NCI-H1417 (cell line): Measurements from ENCODE around the gene CDCA3.
"Not testable (repeated sequence)": the region's sequence is repeated elsewhere in the genome, so short reads cannot be mapped to it uniquely, and the experiment has no call there.

Experiments
- DNase-seq, 3 experiments: peaks; one replicate each; lab custom pipeline; 2025; lab: John Stamatoyannopoulos, UW

Gene CDCA3

DNA sequence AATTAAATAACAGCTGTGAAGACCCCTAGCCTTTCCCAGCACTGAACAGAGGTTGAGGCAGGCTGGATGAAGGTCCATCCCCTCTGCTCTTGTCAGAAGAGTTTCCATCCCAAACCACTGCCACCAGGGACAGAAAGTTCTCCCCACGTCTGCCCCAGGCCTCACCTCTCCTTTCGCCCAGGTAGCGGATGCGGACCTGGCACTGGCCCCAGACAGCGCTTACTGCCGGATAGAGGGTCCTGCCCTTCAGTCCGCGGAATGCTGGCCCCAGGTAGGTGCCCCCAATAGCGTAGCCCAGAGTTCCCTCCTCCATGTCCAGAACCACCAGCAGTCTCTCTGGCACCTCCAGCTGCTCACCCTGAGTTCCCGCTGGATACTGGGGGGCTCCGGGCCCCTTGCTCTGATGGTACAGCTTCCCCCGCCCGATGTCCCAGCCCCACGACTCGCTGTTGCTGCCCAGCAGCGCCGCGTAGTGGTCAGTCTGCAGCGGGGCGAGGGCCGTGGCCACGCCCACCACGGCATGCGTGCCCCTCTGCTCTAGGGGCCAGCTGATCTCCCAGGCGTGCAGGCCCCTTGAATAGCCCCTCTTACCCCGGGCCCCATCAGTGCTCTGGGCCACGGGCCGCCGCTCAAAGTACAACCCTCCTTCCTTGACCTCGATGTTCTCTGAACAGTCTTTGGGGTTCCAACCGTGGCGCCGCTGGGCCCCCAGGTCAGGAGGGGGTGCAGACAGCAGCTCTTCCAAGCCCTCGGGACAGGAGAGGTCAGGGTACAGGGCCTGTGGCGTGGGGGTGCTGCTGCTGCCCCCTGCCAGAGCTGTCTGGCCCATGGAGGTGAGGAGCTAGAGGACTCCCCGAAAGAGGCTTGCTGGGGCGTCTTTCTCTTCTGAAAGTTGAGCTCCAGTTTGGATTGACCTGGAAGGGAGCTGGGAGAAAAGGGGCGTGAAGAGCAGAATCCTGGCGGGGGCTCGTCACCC, 21.3 kb upstream of the CDCA3 start:
- DNase-seq, result peak; percentile 76 to 82 (median 80)

DNA sequence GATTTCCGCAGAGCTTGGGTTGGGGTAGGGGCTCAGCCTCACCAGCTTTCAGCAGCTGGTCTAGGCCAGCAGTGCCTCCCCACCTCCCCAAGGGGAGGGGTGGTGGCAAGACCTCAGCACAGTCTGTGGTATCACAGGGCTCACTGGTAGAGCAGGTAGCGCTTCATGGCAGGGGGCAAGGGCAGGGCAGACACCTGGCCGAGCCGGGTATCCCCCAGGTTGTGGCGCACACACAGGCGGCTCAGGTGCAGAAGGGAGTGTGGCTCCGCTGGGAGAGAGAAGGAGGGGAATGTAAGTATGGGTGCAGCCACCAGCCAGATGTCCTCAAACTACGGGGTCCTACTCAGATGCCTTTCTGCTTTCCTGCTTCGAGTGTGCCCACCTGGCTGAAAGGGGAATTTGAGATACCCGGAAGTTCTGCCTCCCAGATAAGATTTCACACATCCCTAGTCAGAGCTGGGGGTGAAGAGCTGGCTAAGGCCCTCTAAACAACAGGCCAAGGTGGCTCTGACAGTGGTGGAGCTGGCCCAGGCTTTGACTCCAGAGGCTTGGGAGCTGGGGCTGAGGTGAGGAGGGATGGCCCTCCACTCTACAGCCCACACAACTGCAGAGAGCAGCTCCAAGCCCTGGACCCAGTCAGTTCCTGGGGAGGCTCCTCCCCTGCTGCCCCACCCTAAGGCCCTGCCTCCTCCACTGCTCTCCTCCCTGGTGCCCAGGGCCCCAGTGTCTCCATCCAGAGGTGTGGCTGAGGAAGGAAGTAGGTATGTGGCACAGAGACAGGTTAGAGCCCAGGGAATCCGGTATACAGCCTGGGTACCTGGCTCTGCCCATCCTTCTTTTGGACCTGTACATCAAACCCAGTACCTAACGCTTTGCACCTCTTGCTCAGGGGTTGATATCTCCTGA, 20.2 kb upstream of the CDCA3 start:
- DNase-seq, result peak; percentile 13 to 39 (median 18)

DNA sequence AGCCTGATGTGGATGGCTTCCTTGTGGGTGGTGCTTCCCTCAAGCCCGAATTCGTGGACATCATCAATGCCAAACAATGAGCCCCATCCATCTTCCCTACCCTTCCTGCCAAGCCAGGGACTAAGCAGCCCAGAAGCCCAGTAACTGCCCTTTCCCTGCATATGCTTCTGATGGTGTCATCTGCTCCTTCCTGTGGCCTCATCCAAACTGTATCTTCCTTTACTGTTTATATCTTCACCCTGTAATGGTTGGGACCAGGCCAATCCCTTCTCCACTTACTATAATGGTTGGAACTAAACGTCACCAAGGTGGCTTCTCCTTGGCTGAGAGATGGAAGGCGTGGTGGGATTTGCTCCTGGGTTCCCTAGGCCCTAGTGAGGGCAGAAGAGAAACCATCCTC, 19.2 kb upstream of the CDCA3 start:
- peak in 1 of 3 experiments; percentile 15 for DNase-seq

DNA sequence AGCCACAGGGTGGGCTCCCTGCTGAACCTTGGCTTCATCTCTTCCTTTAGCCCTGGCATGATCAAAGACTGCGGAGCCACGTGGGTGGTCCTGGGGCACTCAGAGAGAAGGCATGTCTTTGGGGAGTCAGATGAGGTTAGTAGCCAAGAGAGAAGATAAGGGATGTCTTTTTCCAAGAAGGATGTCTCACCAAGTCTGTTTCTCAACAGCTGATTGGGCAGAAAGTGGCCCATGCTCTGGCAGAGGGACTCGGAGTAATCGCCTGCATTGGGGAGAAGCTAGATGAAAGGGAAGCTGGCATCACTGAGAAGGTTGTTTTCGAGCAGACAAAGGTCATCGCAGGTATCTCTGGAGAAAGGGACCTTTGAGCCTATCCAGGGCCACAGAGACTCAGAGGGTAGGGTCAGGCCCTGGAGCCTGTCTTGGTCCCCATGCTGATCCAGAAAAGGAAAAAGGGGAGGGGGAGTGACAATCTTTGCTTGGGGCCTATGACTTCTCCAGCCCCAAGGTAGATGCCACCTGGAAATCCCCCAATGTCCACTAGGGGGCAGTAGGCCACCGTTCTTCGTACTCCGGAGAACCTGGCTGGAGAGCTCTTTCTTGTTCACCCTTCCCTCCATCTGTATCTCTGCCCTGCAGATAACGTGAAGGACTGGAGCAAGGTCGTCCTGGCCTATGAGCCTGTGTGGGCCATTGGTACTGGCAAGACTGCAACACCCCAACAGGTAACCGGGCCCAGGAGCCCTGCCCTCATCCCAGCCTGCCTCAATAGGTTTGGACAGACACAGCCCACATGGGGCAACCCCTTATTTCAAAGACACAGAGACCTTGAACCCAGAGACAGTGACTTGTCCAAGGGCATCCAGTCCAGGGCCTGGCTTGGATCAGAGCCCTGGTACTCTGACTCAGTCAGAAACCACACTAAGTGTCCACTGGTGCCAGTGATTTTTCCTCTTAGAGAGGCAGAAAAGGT, 18.2 kb upstream of the CDCA3 start:
- DNase-seq, result peak; percentile 80 to 90 (median 88)

DNA sequence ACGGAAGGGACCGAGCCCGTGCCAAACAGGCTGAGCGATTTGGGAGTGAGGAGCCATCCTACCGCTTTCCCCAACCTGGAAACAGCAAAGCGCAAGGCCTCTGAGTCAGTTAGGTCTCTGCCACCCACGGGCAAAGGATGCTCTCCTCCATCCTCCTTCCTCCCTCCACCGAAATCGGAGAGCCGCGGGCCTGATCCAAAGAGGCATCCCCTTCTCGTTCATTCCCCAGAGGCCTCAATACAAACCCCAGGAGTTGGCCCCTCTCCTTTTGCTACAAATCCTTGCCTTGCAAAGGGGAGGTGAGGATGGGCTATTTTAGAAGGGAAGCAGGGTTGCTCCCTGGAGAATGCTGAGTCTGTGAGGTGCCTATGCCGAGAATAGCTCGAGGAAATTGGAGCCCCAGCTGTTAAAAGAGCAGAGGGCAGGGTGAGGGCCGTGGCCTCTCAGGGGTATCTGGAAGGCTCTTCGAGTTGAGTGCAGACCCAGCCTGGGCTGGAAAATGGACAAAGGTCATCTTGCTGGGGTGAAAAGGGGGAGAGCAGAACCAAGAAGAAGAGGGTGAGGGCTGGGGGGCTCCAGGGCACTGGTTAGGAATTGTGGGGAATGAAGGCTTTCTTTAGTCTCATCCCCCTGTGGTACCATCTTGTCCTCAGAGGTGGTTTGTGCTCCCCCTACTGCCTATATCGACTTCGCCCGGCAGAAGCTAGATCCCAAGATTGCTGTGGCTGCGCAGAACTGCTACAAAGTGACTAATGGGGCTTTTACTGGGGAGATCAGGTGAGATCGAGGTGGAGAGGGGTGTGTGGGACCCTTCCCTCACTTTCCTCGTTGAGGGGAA, 17.3 kb upstream of the CDCA3 start:
- DNase-seq, result peak in 1 of 3 experiments; percentile 38

DNA sequence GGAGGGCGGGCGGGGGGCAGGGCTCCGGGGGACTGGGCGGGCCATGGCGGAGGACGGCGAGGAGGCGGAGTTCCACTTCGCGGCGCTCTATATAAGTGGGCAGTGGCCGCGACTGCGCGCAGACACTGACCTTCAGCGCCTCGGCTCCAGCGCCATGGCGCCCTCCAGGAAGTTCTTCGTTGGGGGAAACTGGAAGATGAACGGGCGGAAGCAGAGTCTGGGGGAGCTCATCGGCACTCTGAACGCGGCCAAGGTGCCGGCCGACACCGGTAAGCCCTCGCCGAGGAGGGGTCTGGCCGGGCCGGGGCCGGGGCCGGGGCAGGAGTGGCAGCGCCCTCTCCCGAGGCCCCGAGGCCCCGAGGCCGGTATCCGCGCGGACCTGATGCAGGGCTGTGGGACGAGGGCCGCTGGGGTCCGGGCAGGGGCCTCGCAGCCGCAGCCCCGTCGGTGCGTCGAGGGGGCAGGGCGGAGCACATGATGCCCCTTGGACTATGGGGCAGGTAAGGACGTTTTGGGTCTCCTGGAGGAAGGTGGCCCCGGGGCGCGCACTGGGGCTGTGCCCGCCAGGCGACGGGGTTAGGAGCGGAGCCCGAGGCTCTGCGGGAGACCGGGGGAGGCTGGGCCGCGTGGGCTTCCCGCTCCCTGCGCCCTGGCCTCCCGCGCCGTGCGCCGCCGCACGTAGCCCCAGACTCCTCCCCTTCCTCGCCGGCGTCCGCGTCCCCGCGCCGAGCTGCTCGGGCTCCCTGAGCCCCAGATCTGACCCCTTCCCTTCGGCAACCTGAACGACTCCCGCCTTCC, 16.5 kb upstream of the CDCA3 start, which contains the start of gene TPI1:
Gene TPI1, plus strand, starts transcription at position 119 of the 798 bp plus-strand sequence. Its CDS starts 36 bp downstream, at position 155.
- DNase-seq, result peak; percentile 69 to 88 (median 87)

DNA sequence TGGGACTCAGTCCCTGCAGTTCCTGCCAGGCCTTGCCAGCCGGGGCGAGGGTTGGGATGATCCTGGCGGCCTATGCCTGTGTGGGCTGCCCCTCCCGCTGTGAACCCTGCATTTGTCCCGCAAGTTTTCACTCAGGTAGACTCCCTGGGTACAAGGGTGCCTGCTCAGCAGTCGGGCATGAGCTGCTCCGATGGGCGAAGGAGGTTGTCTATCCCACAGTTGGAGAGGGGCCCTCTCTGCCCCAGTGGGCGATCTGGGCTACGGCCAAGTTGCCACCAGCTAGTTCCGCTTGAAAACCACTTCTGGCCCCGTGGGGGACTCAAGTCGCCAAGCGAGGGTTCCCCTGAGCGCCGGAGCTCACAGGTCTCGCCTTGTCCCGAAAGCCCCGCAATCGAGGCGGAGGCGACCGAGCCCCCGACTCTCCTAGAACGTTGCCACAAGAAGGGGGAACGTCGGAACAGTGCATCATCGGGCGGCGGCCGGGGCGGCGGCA, 15.9 kb upstream of the CDCA3 start:
- no peak for DNase-seq

DNA sequence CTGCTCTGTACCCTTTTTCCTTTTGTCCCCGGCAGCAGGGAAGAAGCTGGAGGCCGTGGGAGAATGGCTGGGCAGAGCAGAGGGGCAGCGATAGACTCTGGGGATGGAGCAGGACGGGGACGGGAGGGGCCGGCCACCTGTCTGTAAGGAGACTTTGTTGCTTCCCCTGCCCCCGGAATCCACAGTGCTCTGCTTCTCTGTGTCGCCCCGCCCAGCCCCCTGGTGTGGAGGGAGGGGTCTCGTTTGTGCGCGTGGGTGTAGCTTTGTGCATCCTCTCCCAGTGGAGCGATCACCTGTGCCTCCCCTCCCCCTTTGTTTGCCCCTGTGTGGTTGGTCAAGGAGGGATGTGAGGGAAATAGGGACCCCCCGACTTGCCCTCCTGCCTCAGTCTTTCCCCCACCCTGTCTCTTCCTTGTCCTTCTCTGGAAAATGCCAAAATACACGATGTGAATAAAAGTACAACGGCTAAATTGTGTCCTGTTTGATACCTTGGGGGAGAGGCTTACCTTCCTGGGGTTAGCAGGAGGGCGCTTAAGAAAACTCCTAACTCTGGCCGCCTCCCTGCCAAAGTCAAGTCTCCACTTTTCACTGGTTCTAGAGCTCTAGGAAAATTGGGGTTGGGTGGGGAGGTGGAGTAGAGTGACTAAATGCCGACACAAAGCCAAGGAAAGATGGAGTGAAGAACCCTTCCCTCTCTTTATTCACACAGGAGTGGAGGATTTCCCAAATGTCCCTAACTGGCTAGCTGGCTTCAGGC, 15.3 kb upstream of the CDCA3 start:
- DNase-seq, result peak in 2 of 3 experiments; percentile 13 to 15

DNA sequence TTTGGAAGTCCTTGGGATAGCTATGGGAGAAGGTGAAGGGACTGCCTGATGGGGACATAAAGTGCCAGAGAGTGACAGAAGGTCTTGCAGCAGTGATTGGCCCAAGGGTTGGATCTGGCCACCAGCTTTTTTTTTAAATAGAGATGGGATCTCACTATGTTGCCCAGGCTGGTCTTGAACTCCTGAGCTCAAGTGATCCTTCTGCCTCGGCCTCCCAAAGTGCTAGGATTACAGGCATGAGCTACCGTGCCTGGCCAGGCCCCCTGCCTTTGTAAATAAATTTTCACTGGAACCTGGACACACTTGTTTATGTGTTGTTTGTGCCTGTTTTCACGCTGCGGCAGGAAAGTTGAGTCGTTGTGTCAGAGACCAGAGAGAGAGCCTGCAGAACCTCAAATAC, 14.2 kb upstream of the CDCA3 start:
- DNase-seq, result not testable (repeated sequence)

DNA sequence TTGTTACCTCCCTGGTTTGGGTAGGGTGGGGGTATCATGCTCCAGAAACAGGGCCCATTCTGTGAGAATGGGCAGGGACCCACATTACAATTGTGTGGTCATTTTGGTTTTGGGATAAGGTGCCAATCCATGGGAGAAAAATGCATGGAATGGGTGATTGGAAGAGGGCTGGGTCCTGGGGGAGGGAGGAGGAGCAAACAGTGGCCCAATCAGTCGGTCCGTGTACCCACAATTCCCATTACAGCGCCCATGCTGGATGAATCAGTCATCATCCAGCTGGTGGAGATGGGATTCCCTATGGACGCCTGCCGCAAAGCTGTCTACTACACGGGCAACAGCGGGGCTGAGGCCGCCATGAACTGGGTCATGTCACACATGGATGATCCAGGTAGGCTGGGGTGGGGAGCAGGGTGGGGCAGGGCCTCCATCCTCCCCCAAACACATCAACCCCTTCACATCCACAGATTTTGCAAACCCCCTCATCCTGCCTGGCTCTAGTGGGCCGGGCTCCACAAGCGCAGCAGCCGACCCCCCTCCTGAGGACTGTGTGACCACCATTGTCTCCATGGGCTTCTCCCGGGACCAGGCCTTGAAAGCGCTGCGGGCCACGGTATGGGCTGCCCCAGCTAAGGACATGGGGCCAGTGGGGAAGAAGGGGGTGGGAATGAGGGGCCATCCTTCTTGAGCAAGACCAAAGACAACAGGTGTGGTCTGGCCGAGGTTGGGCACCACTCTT, 12.7 kb upstream of the CDCA3 start:
- DNase-seq, result no peak

DNA sequence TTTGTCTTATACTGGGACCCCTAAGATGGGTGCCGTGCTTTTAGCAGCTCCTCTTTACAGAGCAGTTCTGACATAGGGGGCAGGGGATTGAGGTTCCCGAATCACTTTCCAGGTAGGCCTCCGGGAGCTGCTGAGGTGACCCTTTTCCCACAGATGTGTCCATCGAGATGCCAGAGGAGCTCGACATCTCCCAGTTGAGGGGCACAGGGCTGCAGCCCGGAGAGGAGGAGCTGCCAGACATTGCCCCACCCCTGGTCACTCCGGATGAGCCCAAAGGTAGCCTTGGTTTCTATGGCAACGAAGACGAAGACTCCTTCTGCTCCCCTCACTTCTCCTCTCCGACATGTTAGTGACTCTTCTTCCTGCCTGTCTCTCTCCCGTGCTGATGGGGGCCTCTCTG, 11.9 kb upstream of the CDCA3 start:
- DNase-seq, result no peak

DNA sequence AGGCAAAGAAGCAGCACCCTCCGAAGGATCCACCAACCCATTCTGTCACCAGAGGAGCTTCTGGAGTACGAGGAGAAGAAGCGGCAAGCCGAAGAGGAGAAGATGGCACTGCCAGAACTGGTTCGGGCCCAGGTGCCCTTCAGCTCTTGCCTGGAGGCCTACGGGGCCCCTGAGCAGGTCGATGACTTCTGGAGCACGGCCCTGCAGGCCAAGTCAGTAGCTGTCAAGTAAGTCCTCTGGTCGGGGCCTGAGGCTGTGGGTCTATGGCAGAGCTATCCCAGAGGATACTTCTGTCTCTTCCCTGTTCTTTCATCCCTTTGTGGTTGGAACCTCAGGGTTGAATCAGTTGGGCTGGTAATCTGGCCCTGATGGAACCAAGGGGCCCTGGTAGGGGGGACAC, 10.3 kb upstream of the CDCA3 start:
- no peak for DNase-seq

DNA sequence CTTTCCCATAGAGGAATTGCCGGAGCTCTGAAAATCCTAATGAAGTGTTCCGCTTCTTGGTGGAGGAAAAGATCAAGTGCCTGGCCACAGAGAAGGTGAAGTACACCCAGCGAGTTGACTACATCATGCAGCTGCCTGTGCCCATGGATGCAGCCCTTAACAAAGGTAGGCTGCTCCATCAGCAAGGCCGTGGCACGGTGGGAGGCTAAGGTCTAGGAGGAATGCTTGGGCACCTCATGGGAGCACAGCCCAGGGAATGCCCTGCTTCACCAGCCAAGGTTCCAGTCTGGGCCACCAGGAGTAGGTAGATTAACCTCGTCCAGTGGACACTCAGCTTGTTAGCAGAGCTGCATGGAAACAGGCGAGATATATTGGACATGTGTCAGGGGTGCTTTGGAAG, 9.9 kb upstream of the CDCA3 start:
- no peak for DNase-seq

DNA sequence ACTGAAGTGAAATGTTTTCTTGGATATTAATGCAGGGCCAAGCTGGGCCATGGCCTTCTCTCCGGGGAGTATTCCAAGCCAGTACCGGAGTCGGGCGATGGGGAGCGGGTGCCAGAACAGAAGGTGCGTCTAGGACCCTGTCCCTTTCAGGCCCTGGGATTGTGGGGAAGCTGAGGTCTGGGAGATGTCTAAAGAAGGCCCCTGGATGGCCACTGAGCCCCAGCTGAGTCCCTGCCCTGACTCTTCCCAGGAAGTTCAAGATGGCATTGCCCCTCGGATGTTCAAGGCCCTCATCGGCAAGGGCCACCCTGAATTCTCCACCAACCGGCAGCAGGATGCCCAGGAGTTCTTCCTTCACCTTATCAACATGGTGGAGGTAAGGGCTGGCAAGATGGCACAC, 9.0 kb upstream of the CDCA3 start:
- DNase-seq, result no peak

DNA sequence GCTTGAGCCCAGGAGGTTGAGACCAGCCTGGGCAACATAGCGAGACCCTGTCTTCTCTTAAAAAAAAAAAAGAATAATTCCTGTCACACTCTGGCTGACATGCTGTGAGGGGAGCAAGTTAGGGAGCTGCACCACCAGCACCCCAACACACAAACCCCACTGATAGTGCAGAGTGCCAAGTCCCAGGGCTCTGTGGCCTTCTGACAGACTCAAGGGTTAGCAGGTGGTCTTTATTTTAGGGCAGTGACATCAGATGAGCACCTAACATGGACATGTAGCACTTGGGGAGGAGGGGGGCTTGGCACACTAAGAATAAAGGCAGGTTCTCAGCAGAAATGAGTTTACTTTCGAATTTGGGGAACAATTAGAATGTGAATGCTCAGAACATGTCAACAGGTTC, 7.7 kb upstream of the CDCA3 start:
- DNase-seq, result no peak

DNA sequence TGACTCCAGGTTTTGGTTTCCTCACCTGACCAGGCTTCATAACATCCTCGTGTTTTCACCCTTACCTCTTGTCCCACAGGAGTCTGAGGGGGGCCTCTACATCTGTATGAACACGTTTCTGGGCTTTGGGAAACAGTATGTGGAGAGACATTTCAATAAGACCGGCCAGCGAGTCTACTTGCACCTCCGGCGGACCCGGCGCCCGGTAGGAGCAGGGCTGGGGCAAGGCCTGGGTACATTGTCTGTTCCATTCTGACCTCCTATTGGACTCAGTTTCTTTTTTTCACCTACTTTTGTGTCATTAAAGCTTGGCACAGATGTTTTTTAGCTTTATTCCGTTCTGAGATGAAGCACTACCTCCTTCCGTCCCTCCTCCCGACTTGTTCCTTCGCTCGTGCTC, 4.2 kb upstream of the CDCA3 start:
- no peak for DNase-seq

DNA sequence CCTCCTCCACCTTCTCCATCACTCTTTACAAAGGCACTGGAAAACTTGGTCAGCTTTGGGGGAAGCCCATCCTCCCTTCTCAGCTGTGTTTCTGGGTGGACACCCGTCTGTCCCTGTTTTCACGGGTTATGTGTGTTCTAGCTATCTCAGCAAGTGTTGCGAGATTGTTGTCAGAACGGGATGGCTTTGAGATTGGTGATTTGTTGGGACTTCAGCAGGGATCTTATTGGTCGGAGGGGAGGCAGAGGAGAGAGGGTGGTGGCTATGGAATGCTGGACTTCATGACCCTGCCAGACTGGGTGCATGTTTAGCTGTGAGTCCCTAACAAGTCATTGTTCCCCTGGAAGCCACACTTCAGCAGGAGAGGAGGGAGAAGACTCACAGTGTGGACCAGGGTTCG, 3.0 kb upstream of the CDCA3 start:
- DNase-seq, result no peak

DNA sequence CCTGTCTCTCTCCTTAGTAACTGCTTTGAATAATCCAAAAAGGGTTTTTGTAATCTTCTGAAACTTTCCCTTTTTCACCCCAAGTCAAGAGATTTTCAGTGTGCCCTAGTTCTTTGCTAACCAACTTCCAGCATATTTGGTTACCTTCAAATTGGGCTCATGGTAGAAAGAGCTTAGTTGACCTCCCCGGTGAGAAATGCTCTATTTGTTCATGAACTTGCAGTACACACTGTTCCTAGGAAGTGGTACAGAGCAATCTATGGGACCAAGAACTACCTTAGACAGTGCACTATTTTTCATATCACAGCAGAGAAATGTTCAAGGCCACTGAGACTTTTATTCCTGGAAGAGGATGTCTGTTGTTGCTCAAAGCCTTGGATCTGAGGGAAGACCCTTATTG, 2.5 kb upstream of the CDCA3 start:
- DNase-seq, result no peak
